ENCODE results near the gene TMEM239. TPM values are rescaled to one million over a fixed set of nuclear protein-coding genes. Genes with fewer than 3 reads are reported as not detected.
"Not testable (repeated sequence)": the region's sequence is repeated elsewhere in the genome, so short reads cannot be mapped to it uniquely, and the experiment has no call there.

The TMEM239 gene
- total RNA-seq, 1 donor from 2014 or later, result not detected

- ATAC-seq, result peak; percentile 29
These were observed 5.0 kb downstream of the TMEM239 start for GRCh38 chr20:2820896-2821869.

GRCh38 chr20:2822073-2822472 is 5.9 kb downstream of the TMEM239 start:
- ATAC-seq, result no peak

GRCh38 chr20:2825761-2826160 is 9.6 kb downstream of the TMEM239 start:
- no peak for ATAC-seq

GRCh38 chr20:2826655-2827054 is 10.5 kb downstream of the TMEM239 start:
- ATAC-seq, result no peak

- ATAC-seq, result no peak
These were observed 13.2 kb downstream of the TMEM239 start for GRCh38 chr20:2829376-2829775.

- ATAC-seq, result not testable (repeated sequence)
These were observed 15.0 kb downstream of the TMEM239 start for GRCh38 chr20:2831206-2831605.

- no peak for ATAC-seq
These were observed 17.6 kb downstream of the TMEM239 start for GRCh38 chr20:2833761-2834160.

- no peak for ATAC-seq
These were observed 18.4 kb downstream of the TMEM239 start for GRCh38 chr20:2834401-2835110.

GRCh38 chr20:2835331-2835796 is 19.2 kb downstream of the TMEM239 start:
- ATAC-seq, result no peak

- no peak for ATAC-seq
These were observed 19.9 kb downstream of the TMEM239 start for GRCh38 chr20:2836035-2836434.

GRCh38 chr20:2837221-2837960 is 21.2 kb downstream of the TMEM239 start:
- no peak for ATAC-seq

GRCh38 chr20:2838170-2838797 is 22.1 kb downstream of the TMEM239 start:
- no peak for ATAC-seq

- no peak for ATAC-seq
These were observed 22.9 kb downstream of the TMEM239 start for GRCh38 chr20:2838847-2839671.

GRCh38 chr20:2839732-2840137 is 23.6 kb downstream of the TMEM239 start:
- ATAC-seq, result no peak

GRCh38 chr20:2840138-2840966 is 24.2 kb downstream of the TMEM239 start, which contains the start of the genes PCED1A and VPS16:
PCED1A (minus strand) TSS chr20:2840655; CDS start chr20:2839912, 743 bp downstream.
VPS16 (plus strand) TSS chr20:2840745; CDS start chr20:2840775, 30 bp downstream.
- ATAC-seq, result peak; percentile 96

- peak; percentile 30 for ATAC-seq
These were observed 24.9 kb downstream of the TMEM239 start for GRCh38 chr20:2840967-2841531.

GRCh38 chr20:2845607-2846006 is 29.4 kb downstream of the TMEM239 start:
- ATAC-seq, result no peak

- no peak for ATAC-seq
These were observed 30.5 kb downstream of the TMEM239 start for GRCh38 chr20:2846698-2847097.

- no peak for ATAC-seq
These were observed 31.6 kb downstream of the TMEM239 start for GRCh38 chr20:2847802-2848201.

- ATAC-seq, result no peak
These were observed 33.4 kb downstream of the TMEM239 start for GRCh38 chr20:2849529-2849928.
